B cell (primary cell): Measurements from ENCODE around the gene CTIF. TPM values are rescaled to one million over a fixed set of nuclear protein-coding genes. Genes with fewer than 3 reads are reported as not detected.

Source experiments
- ATAC-seq: fragments of 200-7000 bp; cut with Tn5 transposase; one replicate; pipeline ENCODE4 v1.10.0; 2021; ENCODE audit warnings: low read depth, mild to moderate bottlenecking, moderate number of reproducible peaks, moderate library complexity
- CTCF ChIA-PET: fragments of 350-600 bp; sonication (Branson Sonifier 250); formaldehyde crosslinking; loops from one replicate; lab custom pipeline; 2021; ENCODE audit warnings: antibody characterized with exemption, inconsistent platforms; lab: Charles Lee
- POLR2A ChIA-PET: fragments of 350-600 bp; sonication (Branson Sonifier 250); formaldehyde crosslinking; loops from one replicate; lab custom pipeline; 2021; ENCODE audit warnings: antibody characterized with exemption; lab: Charles Lee
- DNase-seq: peaks from one replicate; pipeline ENCODE4 v3.0.0; 2013
- H2AFZ ChIP-seq: 2 replicates; pipeline ENCODE4 v1.6.1; 2012; ENCODE audit warnings: mild to moderate bottlenecking, low read depth, low read length; ENCODE audit not compliant: insufficient read depth, poor library complexity, severe bottlenecking
- H3K27ac ChIP-seq, 2 donors: 1 replicate in 1 of 2; 2 replicates in 1 of 2; pipeline ENCODE4 v1.5.1; 2012 to 2013; ENCODE audit warnings: low read length in 2 of 2, mild to moderate bottlenecking in 2 of 2, moderate library complexity in 1 of 2
- H3K27me3 ChIP-seq, 4 experiments: fragments of 200-600 bp in 1 of 4; sonication (generic) in 1 of 4; replicated peaks in 1 of 4; 1 replicate in 2 of 4; 2 replicates in 2 of 4; pipeline versions ENCODE4 v1.6.1 to v1.7.0; 2013 to 2016; ENCODE audit warnings: low read length in 3 of 4, mild to moderate bottlenecking in 2 of 4, mixed read lengths in 1 of 4, moderate library complexity in 1 of 4; ENCODE audit not compliant: insufficient read depth in 4 of 4, control insufficient read depth in 3 of 4; ENCODE audit errors: control extremely low read depth in 1 of 4
- H3K36me3 ChIP-seq, 2 experiments: replicated peaks in 1 of 2; 1 replicate in 1 of 2; 2 replicates in 1 of 2; pipeline versions ENCODE4 v1.6.1 to v1.7.1; 2013; ENCODE audit warnings: low read length in 1 of 2; ENCODE audit not compliant: insufficient read depth in 2 of 2, control insufficient read depth in 1 of 2; ENCODE audit errors: control extremely low read depth in 1 of 2, extremely low read depth in 1 of 2
- H3K4me1 ChIP-seq, 2 donors: fragments of 200-600 bp in 1 of 2; sonication (generic) in 1 of 2; 1 replicate in 1 of 2; 2 replicates in 1 of 2; pipeline versions ENCODE4 v1.5.1 to v1.6.1; 2013 to 2017; ENCODE audit warnings: low read length in 2 of 2; ENCODE audit not compliant: control insufficient read depth in 2 of 2, insufficient read depth in 2 of 2
- H3K4me2 ChIP-seq: replicated peaks from 2 replicates; pipeline ENCODE3; 2012; ENCODE audit warnings: mild to moderate bottlenecking, low read depth, low read length; ENCODE audit not compliant: poor library complexity, severe bottlenecking
- H3K4me3 ChIP-seq, 5 experiments: fragments of 200-600 bp in 1 of 5; sonication (generic) in 1 of 5; 1 replicate in 3 of 5; 2 replicates in 2 of 5; pipeline versions ENCODE4 v1.5.1 to v1.7.0; 2011 to 2016; ENCODE audit warnings: low read length in 4 of 5, mild to moderate bottlenecking in 4 of 5, low read depth in 2 of 5, control low read depth in 1 of 5, moderate library complexity in 1 of 5; ENCODE audit not compliant: insufficient read depth in 1 of 5; ENCODE audit errors: control extremely low read depth in 1 of 5, extremely low read depth in 1 of 5
- H3K79me2 ChIP-seq: fragments of 200-600 bp; sonication (generic); one replicate; pipeline ENCODE4 v1.6.0; 2016; ENCODE audit warnings: low read length; ENCODE audit not compliant: control insufficient read depth, insufficient read depth
- H3K9ac ChIP-seq: fragments of 200-600 bp; sonication (generic); 2 replicates; pipeline ENCODE4 v1.6.1; 2017; ENCODE audit warnings: mild to moderate bottlenecking, low read length, moderate library complexity
- H3K9me3 ChIP-seq, 3 donors: one replicate each; pipeline versions ENCODE4 v1.6.1 to v1.7.1; 2013; ENCODE audit warnings: low read length in 2 of 3; ENCODE audit not compliant: control insufficient read depth in 2 of 3, insufficient read depth in 1 of 3; ENCODE audit errors: control extremely low read depth in 1 of 3
- H4K20me1 ChIP-seq: 2 replicates; pipeline ENCODE4 v1.6.0; 2012; ENCODE audit warnings: mild to moderate bottlenecking, low read length; ENCODE audit not compliant: insufficient read depth, control insufficient read depth, poor library complexity, severe bottlenecking
- H3K27ac Mint-ChIP-seq: one replicate; pipeline ENCODE4 v1.8.0; 2021; ENCODE audit warnings: mixed read lengths
- H3K27me3 Mint-ChIP-seq: one replicate; pipeline ENCODE4 v1.8.0; 2021; ENCODE audit warnings: mixed read lengths
- H3K4me1 Mint-ChIP-seq: one replicate; pipeline ENCODE4 v1.8.0; 2021; ENCODE audit warnings: mixed read lengths
- H3K4me3 Mint-ChIP-seq: one replicate; pipeline ENCODE4 v1.8.0; 2021; ENCODE audit warnings: mixed read lengths
- H3K9me3 Mint-ChIP-seq: one replicate; pipeline ENCODE4 v1.8.0; 2022; ENCODE audit warnings: mixed read lengths; ENCODE audit not compliant: insufficient read depth
- CTCF ChIP-seq: fragments of 200-600 bp; IDR thresholded peaks from one replicate; pipeline ENCODE4 v1.8.0; 2022; ENCODE audit warnings: antibody characterized with exemption, mild to moderate bottlenecking
- EZH2 ChIP-seq: IDR thresholded peaks from 2 replicates; pipeline ENCODE4 v1.6.1; 2012; ENCODE audit warnings: borderline replicate concordance, low read depth, mild to moderate bottlenecking, moderate library complexity, low read length; ENCODE audit not compliant: insufficient read depth, poor library complexity, severe bottlenecking
- WGBS: methylation state at CpG from one replicate; pipeline ENCODE4 v1.1.5; 2013; ENCODE audit warnings: missing lambda C conversion rate; ENCODE audit not compliant: insufficient coverage; 5-methylcytosine and 5-hydroxymethylcytosine counted together
- intact Hi-C: fragments of 100-400 bp; cut with micrococcal nuclease; formaldehyde crosslinking; loops from one replicate; pipeline ENCODE4 v1.10.0; 2022
- polyA plus RNA-seq: library from polyadenylated mRNA; depleted of rRNA; stranded (reverse); fragments of >200 nt; gene quantifications from 2 replicates; pipeline ENCODE4 v1.2.3, GENCODE V29; 2012
- total RNA-seq, 2 donors: library from RNA; stranded (reverse); fragments of 120-200 nt in 1 of 2; gene quantifications; 1 replicate in 1 of 2; 2 replicates in 1 of 2; pipeline versions ENCODE4 v1.2.3 to v1.2.4, GENCODE V29; 2013 to 2022

CTIF gene
- total and polyA plus RNA-seq, 2 donors (not counting 1 experiment from before 2014, with no cell fraction given) = 3.6 to 16.2 TPM

GRCh38 chr18:48757906-48758305 is 219.1 kb downstream of the CTIF start:
- POLR2A ChIA-PET = no interaction called here
- H3K4me3 Mint-ChIP-seq = no peak overlapping the region
- Histone ChIP-seq H3K4me2 (no peak overlapping the region), H3K4me1 (no peaks in the 10 kb centered on the region), H3K27me3 (no peaks in the 10 kb centered on the region), H2AFZ (no peak overlapping the region), H3K9ac (no peak overlapping the region), H3K36me3 (no peaks in the 10 kb centered on the region), H3K9me3 (peaks cover 0 to 3% (median 0%) of the 10 kb centered on the region in 3 donors), H4K20me1 (no peaks in the 10 kb centered on the region), H3K27ac (no peak overlapping the region), H3K4me3 (no peak overlapping the region), H3K79me2 (no peaks in the 10 kb centered on the region)
- TF ChIP-seq EZH2 (no peak), CTCF (no peak)
- H3K4me1 Mint-ChIP-seq = peaks cover 5% of the 10 kb centered on the region
- no peak overlapping the region for H3K27ac Mint-ChIP-seq
- 96% methylated on average over 13 of the region's 13 CpGs for WGBS
- no peak for DNase-seq
- no peaks in the 10 kb centered on the region for H3K9me3 Mint-ChIP-seq
- intact Hi-C loops = no loop called here
- no peak for ATAC-seq
- no peaks in the 10 kb centered on the region for H3K27me3 Mint-ChIP-seq
- CTCF ChIA-PET = no interaction called here

GRCh38 chr18:48761582-48761981 is 222.8 kb downstream of the CTIF start:
- ChIA-PET CTCF (no interaction called here), POLR2A (no interaction called here)
- DNase-seq = no peak
- Histone ChIP-seq H3K79me2 (no peaks in the 10 kb centered on the region), H3K9me3 (peaks cover 0 to 3% (median 0%) of the 10 kb centered on the region in 3 donors), H2AFZ (no peak overlapping the region), H3K27ac (no peak overlapping the region), H3K9ac (no peak overlapping the region), H3K27me3 (no peaks in the 10 kb centered on the region), H4K20me1 (no peaks in the 10 kb centered on the region), H3K4me2 (no peak overlapping the region), H3K36me3 (no peaks in the 10 kb centered on the region), H3K4me1 (no peaks in the 10 kb centered on the region), H3K4me3 (no peak overlapping the region)
- no peaks in the 10 kb centered on the region for H3K4me1 Mint-ChIP-seq
- H3K27me3 Mint-ChIP-seq = no peaks in the 10 kb centered on the region
- TF ChIP-seq CTCF = no peak
- TF ChIP-seq EZH2 = no peak
- no peaks in the 10 kb centered on the region for H3K9me3 Mint-ChIP-seq
- H3K27ac Mint-ChIP-seq = no peak overlapping the region
- intact Hi-C loops = no loop called here
- no peak overlapping the region for H3K4me3 Mint-ChIP-seq
- 99% methylated on average over 17 of the region's 19 CpGs for WGBS
- ATAC-seq = no peak
